AG09309 (cell line): ENCODE measurements around the gene SND1.

ENCODE experiments used
- DNase-seq: peaks from one replicate; pipeline ENCODE4 v3.0.0-alpha.2; 2010; ENCODE audit warnings: low read depth
- H3K4me3 ChIP-seq: 2 replicates; pipeline ENCODE4 v1.5.1; 2011; ENCODE audit warnings: mild to moderate bottlenecking, low read depth, low read length, moderate library complexity; ENCODE audit not compliant: control insufficient read depth
- TF ChIP-seq, protein P1 (sequence below): IDR thresholded peaks from 2 replicates; pipeline ENCODE4 v1.5.1; 2011; ENCODE audit warnings: mild to moderate bottlenecking, low read depth, low read length, inconsistent platforms; ENCODE audit not compliant: insufficient read depth, control insufficient read depth; ENCODE audit errors: missing control alignments

SND1 gene

DNA sequence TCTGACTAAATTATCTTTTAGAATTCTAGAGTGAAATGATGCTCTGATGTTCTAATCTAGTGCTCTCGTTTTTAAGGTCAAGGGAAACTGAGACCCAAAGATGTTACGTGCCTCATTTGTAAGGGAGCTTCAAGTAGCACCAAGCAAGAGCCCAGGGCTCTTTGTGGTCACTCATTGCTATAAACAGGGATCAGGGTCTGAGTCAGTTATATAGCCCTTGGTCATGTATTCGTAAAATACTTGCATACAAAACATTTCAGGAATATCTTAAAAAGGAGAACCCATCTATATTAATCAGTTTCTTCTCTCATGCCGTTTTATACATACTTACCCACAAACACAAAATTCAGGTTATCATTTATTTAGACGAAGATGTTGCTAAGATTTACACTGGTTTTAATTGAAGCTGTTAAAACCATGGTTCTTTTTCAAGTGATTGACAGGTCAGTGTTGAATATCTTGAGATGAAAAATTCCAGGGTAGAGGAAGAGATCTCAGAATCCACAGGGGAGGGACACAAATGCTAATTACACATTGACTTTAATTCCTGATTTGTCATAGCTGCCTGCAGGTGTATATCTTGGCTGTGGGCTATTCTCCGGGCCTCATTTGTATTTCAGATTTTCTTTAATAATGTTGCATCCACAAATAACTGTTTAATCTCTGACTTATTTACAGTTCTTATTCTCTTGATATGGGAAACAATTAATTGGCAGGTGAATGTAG, 188.4 kb downstream of the SND1 start:
- TF ChIP-seq, protein P1, sequence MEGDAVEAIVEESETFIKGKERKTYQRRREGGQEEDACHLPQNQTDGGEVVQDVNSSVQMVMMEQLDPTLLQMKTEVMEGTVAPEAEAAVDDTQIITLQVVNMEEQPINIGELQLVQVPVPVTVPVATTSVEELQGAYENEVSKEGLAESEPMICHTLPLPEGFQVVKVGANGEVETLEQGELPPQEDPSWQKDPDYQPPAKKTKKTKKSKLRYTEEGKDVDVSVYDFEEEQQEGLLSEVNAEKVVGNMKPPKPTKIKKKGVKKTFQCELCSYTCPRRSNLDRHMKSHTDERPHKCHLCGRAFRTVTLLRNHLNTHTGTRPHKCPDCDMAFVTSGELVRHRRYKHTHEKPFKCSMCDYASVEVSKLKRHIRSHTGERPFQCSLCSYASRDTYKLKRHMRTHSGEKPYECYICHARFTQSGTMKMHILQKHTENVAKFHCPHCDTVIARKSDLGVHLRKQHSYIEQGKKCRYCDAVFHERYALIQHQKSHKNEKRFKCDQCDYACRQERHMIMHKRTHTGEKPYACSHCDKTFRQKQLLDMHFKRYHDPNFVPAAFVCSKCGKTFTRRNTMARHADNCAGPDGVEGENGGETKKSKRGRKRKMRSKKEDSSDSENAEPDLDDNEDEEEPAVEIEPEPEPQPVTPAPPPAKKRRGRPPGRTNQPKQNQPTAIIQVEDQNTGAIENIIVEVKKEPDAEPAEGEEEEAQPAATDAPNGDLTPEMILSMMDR: no peak
- H3K4me3 ChIP-seq: no peak overlapping the region
- DNase-seq: no peak

DNA sequence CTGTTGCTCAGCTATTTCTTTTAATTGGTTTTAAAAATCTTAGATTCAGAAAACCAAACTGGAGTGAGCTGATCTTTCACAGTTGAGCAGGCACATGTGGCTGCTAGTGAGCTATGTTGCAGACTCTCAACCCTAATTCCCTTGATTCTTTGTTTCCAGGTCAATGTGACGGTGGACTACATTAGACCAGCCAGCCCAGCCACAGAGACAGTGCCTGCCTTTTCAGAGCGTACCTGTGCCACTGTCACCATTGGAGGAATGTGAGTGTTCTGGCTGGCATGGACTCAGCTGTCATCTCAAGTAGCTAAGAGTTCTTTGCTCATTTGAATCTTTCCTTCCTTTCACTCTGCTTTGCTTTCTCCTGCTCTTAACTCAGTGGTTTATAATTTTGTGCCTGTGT, 192.2 kb downstream of the SND1 start:
- H3K4me3 ChIP-seq: no peak overlapping the region
- TF ChIP-seq, protein P1: no peak
- DNase-seq: no peak

DNA sequence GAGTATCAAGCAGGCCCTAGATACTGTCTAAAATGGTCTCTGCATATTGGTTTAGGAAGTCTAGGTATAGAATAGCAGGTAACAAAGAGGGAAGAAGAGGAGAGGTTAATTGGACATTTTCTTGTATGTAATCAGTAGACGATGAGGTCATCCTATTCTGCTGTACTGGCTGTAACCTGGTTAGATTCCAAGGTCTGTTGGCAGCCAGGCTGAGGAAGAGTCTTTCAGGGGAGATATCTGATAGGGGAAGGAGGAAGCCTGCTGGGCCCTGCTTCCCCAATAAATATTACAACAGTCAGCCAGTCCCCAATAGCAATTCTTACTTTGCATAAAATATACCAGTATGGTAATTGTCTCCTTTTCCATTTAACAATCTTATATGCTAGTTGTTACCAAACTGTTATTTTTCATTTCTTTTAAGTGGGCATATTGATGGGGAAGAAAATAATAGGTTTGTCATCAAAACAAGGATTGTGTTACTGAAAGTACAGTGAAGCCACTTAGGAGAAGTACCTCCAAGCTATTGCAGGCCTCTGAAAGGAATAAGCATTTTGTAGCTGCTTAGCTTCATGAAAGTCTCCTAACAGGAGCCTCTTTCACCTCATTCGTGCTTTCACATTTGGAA, 192.8 kb downstream of the SND1 start:
- no peak for DNase-seq
- TF ChIP-seq, protein P1: no peak
- no peak overlapping the region for H3K4me3 ChIP-seq

DNA sequence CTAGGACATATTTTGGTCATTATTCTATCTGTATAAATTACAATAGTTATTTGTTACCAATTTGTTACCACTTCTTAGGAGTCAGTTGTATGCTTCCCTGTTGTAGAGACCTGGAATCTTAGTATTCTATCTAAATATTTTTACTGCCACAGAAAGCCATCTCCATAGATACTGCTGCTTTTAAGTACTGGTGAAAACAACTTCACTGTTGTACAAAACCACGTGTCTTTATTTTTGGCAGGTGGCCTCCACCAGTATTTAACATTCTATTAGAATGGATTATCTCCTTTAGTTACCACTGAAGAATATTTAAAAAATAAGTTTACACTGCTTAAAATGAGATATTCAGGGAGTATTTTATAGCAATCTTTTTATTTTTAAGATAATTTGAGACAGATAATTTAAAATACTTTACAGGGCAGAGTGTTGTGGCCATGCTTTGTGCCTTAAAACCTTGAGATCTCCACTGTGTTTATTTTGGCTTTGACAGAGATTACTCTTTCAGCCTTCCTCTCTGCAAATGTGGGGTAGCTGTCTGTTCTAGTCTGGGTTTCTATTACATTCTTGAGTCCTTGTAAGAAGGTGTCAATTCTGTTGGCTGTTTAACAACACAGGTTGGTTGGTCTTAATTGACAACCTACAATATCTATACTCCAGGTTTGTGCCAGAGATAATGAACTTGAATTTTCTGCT, 193.7 kb downstream of the SND1 start:
- no peak for DNase-seq
- no peak overlapping the region for H3K4me3 ChIP-seq
- TF ChIP-seq, protein P1: no peak

DNA sequence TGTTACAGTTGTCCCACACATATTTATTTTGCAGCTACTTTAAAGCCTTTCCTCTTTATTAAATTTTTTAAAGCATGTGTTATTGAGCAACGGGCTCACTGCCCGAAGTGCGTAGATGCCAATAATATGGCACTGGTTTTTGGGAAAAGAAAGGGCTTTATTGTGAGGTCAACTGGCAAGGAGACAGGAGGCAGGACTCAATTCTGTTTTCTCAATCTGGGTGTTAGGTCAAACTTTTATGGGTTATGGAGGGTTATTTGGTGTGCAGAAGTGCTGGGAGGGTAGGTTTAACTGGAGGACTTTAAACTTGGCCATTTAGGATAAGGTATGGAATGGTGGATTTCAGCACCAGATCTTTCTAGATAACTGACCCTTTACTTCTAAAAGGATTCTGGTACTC, 195.6 kb downstream of the SND1 start:
- DNase-seq: no peak
- TF ChIP-seq, protein P1: no peak
- no peak overlapping the region for H3K4me3 ChIP-seq

DNA sequence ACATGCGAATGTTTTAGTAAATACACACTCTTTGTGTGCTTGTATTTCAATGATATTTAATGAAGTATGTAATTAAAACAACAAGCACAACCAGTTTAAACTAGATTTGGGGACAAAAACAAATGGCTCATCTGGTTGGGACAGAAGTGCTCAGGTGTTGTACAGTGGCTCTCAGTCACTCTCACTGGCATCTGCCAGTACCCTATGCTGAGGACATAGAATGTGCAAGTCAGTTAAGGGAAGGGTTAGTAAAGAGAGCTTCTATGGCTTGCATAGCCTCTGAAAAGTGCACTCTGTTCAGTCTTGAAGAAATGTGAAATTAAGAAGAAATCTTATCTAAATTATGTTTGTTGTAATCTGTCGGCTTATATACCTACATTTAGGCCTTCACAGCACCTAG, 196.2 kb downstream of the SND1 start:
- no peak overlapping the region for H3K4me3 ChIP-seq
- no peak for DNase-seq
- TF ChIP-seq, protein P1: no peak
